ENCODE data around the gene PRPF6. TPM values are rescaled to one million over a fixed set of nuclear protein-coding genes. Genes with fewer than 3 reads are reported as not detected.
"Not testable (repeated sequence)": the region's sequence is repeated elsewhere in the genome, so short reads cannot be mapped to it uniquely, and the experiment has no call there.

The PRPF6 gene
- total RNA-seq, 4 donors from 2014 or later, result 39.3 to 68.4 (median 47.7) TPM

DNA sequence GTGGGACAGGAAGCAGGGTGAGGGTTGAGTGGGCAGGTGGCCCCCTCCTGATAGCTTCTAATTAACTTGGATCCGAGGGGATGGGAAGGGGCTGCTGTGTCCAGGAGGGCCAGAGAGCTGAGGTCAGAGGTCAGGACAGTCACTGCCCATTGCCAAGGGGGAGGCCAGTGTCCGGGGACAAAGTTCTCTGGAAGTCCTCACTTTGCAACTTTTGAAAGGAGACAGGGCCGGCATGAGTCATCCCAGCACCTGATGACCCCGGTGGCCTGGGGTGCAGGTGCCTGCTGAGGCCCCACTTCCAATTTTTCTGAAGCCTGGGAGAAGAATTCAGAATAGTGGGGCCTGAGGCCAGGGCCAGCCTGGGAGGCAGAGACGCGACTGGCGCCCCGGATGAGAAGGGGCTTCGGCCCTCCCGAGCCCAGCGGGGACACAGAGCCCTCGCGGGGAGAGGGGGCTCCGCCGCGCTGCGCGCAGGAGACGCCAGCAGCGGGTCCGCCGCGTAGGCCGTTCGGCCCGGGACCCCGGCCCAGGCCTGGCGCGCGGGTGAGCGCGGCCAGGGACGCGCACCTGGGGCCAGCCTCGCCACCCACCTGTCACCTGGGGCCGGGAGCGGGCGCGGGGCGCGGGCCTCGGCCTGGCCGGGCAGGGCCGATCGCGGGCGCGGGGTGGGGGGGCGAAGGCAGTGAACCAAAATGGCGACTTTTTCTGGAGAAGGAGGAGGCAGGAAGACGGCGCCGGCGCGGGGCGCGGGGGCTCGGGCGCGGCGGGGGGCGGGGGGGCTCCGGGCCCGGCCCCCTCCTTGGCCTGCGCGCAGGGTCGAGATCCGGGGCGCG is 11.8 kb upstream of the PRPF6 start:
- peaks cover 9 to 23% of the 10 kb centered on the region in 2 donors for H3K4me1 ChIP-seq
- DNase-seq, result peak in 1 of 2 donors; percentile 12
- peak overlapping the region; percentile 58 to 74 (median 67) for H3K27ac ChIP-seq
- ATAC-seq, result peak; percentile 17 to 28
- H3K36me3 ChIP-seq, result peaks cover 0 to 16% of the 10 kb centered on the region in 2 donors
- intact Hi-C loops (cut with DNase I; ENCODE audit: low total_unique reads), result no loop called here
- peak overlapping the region; percentile 54 to 67 (median 62) for H3K4me3 ChIP-seq
- no peak for TF ChIP-seq POLR2A (IDR thresholded peaks at IDR 0.05)
- TF ChIP-seq, protein P1, sequence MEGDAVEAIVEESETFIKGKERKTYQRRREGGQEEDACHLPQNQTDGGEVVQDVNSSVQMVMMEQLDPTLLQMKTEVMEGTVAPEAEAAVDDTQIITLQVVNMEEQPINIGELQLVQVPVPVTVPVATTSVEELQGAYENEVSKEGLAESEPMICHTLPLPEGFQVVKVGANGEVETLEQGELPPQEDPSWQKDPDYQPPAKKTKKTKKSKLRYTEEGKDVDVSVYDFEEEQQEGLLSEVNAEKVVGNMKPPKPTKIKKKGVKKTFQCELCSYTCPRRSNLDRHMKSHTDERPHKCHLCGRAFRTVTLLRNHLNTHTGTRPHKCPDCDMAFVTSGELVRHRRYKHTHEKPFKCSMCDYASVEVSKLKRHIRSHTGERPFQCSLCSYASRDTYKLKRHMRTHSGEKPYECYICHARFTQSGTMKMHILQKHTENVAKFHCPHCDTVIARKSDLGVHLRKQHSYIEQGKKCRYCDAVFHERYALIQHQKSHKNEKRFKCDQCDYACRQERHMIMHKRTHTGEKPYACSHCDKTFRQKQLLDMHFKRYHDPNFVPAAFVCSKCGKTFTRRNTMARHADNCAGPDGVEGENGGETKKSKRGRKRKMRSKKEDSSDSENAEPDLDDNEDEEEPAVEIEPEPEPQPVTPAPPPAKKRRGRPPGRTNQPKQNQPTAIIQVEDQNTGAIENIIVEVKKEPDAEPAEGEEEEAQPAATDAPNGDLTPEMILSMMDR (IDR thresholded peaks at IDR 0.05 in 4 of 5, conservative IDR thresholded peaks at IDR 0.05 in 1 of 5), result no peak
- in situ Hi-C loops (cut with MboI; ENCODE audit: low sequenced_read_pairs in 4 of 4), result no loop called here
- H3K27me3 ChIP-seq, result no peaks in the 10 kb centered on the region
- no peaks in the 10 kb centered on the region for H3K9me3 ChIP-seq

DNA sequence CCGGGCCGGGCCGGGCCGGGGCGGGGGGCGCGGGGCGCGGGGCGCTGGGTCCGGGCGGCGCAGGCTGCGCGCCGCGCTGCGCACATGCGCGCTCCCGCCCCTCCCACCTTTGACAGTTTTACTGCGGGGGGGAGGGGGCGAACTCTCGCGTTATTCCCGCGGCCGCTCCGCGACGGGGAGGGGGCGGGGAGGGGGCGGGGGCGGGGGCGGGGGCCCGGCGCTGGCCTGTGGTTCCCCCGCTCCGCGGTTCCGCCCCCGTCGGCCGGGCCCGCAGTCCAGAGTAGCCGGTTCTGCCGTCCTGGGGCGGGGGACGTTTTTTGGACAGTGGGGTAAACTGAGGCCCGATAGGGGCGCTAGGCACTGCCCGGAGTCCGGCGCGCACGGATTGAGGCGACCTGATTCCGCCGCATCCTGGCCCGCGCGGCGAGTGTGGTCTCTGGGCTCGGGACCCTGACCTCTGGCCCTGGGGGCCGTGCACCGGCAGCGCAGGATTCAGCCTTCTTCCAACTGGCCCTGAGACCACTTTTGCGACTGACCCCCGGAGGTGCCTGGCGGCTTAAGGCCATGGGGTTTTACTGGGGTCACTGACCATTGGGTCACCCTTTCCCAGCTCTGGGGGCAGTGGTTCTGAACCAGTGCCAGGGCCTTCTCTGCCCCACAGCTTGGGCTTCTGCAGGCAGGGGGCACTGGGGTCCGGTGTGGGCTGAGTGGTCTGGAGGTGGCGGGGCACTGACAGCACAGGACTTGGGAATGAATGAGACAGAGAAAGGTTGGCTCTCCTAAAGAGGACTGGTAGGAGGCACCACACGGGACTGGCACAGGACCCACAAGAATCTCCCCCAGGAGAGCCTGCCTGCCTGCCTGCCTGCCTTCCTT is 10.9 kb upstream of the PRPF6 start, which contains the start of gene ZNF512B:
Gene ZNF512B (minus strand): TSS at position 93 of the 876 bp plus-strand sequence. CDS start 1,980 bp downstream, outside the sequence.
- peak in 1 of 2 donors; percentile 45 for DNase-seq
- H3K4me1 ChIP-seq, result peaks cover 9 to 24% of the 10 kb centered on the region in 2 donors

GRCh38 chr20:63970714-63971431 is 10.1 kb upstream of the PRPF6 start:
- H3K4me3 ChIP-seq, result no peak overlapping the region
- peak overlapping the region in 3 of 4 donors; percentile 25 to 70 (median 55) for H3K27ac ChIP-seq
- no peak for DNase-seq
- peaks cover 0 to 12% of the 10 kb centered on the region in 2 donors for H3K36me3 ChIP-seq
- no peaks in the 10 kb centered on the region for H3K27me3 ChIP-seq
- intact Hi-C loops (cut with DNase I; ENCODE audit: low total_unique reads) (no loop called here), in situ Hi-C loops (cut with MboI; ENCODE audit: low sequenced_read_pairs in 4 of 4) (loop anchor here in 1 of 4 donors (10.0 kb wide), 1 partner anchor 186 kb away; no protein-coding TSS in a partner anchor)
- TF ChIP-seq POLR2A (IDR thresholded peaks at IDR 0.05), result no peak
- TF ChIP-seq, protein P1 (IDR thresholded peaks at IDR 0.05 in 4 of 5, conservative IDR thresholded peaks at IDR 0.05 in 1 of 5), result no peak
- ATAC-seq, result no peak
- H3K9me3 ChIP-seq, result no peaks in the 10 kb centered on the region
- H3K4me1 ChIP-seq, result peaks cover 9 to 24% of the 10 kb centered on the region in 2 donors

More for the DNA sequence above, 10.9 kb upstream of the PRPF6 start, which contains the start of gene ZNF512B:
- ATAC-seq, result peak; percentile 60 to 73
- in situ Hi-C loops (cut with MboI; ENCODE audit: low sequenced_read_pairs in 4 of 4) (loop anchor here in 1 of 4 donors (10.0 kb wide), 1 partner anchor 185 kb away; no protein-coding TSS in a partner anchor), intact Hi-C loops (cut with DNase I; ENCODE audit: low total_unique reads) (no loop called here)
- peaks cover 0 to 12% of the 10 kb centered on the region in 2 donors for H3K36me3 ChIP-seq
- no peaks in the 10 kb centered on the region for H3K27me3 ChIP-seq
- TF ChIP-seq, protein P1 (IDR thresholded peaks at IDR 0.05 in 4 of 5, conservative IDR thresholded peaks at IDR 0.05 in 1 of 5), result no peak
- TF ChIP-seq POLR2A (IDR thresholded peaks at IDR 0.05), result no peak
- H3K4me3 ChIP-seq, result peak within 1 kb of the TSS; percentile 54 to 67 (median 62)
- no peaks in the 10 kb centered on the region for H3K9me3 ChIP-seq
- H3K27ac ChIP-seq, result peak within 1 kb of the TSS; percentile 58 to 74 (median 67)

DNA sequence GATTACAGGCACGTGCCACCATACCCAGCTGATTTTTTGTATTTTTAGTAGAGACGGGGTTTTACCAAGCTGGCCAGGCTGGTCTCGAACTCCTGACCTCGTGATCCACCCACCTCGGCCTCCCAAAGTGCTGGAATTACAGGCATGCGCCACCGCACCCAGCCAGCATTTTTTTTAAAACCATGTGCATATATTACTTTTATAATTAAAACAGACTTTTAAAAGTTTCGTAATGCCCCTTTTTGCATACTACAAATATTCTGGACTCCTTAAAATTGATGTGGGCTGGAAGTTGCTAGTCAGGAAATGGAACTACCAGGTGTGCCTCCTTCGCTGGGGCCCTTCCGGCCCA is 9.0 kb upstream of the PRPF6 start:
- ATAC-seq; DNase-seq; H3K9me3 ChIP-seq; H3K36me3 ChIP-seq; H3K4me3 ChIP-seq; H3K27me3 ChIP-seq; intact Hi-C loops (cut with DNase I; ENCODE audit: low total_unique reads): not testable (repeated sequence)
- peaks cover 9 to 24% of the 10 kb centered on the region in 2 donors for H3K4me1 ChIP-seq
- peak overlapping the region; percentile 13 to 59 (median 32) for H3K27ac ChIP-seq
- in situ Hi-C loops (cut with MboI; ENCODE audit: low sequenced_read_pairs in 4 of 4), result loop anchor here in 1 of 4 donors (10.0 kb wide), 1 partner anchor 187 kb away; no protein-coding TSS in a partner anchor

Data from gastrocnemius medialis (tissue), 4 donors.